Astrocyte of the spinal cord (primary cell): ENCODE results near the gene ACSS3.

Experiments used
- DNase-seq: peaks from one replicate; pipeline ENCODE4 v3.0.0; 2011; ENCODE audit warnings: low read depth, low spot score
- H3K4me3 ChIP-seq: 2 replicates; pipeline ENCODE4 v1.5.1; 2011; ENCODE audit warnings: low read depth, mild to moderate bottlenecking, low read length, moderate library complexity
- CTCF ChIP-seq: IDR thresholded peaks from 2 replicates; pipeline ENCODE4 v1.5.1; 2012; ENCODE audit warnings: low read depth, mild to moderate bottlenecking, low read length, inconsistent platforms
- in situ Hi-C: cut with HindIII; loops from 2 replicates; pipeline ENCODE4 v1.10.0; 2017; ENCODE audit warnings: low sequenced_read_pairs

Gene ACSS3

DNA sequence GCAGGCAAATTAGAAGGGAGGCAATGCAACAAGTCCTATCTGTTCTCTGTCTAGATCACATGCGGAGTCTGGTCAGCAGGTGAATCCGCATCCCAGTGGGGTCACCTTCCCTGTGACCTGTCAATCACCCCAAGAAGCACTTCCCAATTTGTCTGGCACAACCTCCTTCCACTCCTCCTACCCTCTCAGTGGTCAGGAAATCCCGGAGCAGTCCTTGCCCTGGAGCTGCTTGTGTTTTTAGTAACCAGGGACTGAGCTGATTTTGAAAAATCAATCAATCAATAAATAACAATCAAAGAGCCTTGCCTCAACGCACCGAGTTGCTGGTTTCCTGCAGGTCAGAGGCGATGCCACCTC is 572 bp upstream of the ACSS3 start:
- in situ Hi-C loops = no loop called here
- no peak for TF ChIP-seq CTCF
- peak overlapping the region; percentile 51 for H3K4me3 ChIP-seq
- DNase-seq = peak; percentile 43

DNA sequence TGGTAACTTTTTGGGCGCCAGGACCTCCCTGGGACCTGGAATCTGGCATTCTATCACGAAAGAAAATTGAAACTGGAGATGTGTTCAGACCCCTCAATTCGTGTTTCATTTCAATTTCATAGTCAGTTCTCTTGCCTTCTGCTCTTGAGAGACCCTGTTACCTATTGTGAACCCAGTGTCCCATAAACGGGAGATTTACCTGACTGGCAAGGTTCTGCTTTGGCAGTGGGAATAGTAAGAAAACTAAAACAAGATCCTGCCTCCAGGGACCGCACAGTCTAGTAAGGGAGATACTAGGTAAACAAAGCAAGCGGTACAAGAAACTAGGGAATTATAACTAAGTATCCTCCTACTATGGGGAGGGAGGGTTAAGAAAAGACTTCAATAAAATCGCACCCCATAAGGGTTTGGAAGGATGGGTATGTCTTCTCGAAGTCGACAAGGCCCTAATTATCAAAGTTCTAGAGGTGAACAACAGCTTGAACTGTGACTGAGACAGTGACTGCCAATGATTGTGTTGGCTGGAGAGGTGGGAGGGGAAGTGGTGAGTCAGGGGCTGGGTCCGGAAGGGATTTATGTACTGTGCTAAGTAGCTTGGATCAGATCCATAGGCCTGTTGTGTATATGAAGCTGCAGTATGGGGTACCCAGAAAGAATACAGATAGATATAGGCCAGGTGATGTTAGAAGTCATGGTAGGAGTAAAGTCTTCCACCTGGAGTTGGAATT is 754 bp downstream of the ACSS3 start:
- in situ Hi-C loops = no loop called here
- no peak for TF ChIP-seq CTCF
- peak overlapping the region; percentile 51 for H3K4me3 ChIP-seq
- DNase-seq = peak; percentile 66

DNA sequence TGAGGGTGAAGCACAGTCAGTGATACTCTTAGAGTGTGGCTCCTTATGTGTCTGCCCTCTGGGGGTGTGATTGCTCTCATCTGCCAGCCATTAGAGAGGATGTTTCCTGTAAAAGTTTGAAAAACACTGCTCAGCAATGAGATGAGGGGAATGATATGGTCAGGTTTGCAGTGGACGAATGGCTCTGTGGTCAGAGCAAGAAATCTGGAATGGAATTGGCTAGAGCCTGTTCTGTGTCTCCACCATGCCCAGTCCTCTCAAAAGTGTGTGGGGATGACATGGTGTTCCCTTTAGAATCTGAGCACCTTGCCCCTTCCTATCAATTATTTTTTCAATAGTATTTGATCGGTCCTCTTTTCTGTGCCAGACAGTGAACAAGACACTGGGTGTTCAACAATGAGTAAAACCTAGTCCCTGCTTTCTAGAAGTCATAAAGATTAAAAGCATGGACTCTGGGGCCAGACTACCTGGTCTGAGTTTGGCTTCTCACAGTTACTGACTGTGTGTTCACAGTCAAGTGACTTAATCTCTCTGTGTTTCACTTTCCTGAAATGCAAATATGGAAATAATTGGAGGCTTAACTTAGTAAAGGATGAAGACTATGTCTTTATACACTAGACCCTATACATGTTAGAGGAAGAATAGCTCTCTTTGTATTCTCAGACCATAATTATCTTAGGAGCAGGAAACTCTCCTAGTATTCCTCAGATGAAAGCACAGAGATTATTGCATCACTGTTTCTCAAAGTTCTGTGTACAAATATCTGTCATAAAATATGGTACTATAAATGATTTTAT is 1.6 kb downstream of the ACSS3 start:
- DNase-seq = no peak
- in situ Hi-C loops = no loop called here
- TF ChIP-seq CTCF = no peak
- no peak overlapping the region for H3K4me3 ChIP-seq

DNA sequence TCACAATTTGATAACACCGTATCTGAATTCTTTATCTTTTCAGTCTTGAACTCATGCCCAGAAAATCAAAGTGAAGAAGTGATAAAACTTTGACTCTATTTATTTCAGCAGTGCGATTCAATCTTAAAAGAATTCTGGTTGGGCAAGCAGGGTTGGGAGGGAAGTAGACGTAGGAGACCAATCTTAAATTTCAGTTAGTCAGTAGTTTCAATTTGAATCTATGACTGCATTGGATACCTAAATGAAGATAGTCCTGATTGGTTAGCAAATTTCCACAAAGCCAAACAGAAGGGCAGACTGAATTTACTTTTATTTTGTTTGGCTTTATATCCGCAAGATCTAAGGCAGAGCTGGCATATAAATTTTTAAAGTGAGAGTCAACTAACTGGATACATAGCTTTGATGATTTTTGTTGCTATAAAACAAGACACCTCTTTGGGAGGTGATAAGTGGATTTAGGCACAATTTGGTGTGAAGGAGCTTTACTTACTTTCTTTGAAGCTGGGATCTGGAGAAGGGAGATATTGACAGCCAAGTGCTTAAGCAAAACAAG is 2.6 kb downstream of the ACSS3 start:
- in situ Hi-C loops = no loop called here
- no peak for TF ChIP-seq CTCF
- H3K4me3 ChIP-seq = no peak overlapping the region
- DNase-seq = no peak

- no peak for DNase-seq
- H3K4me3 ChIP-seq = no peak overlapping the region
- no peak for TF ChIP-seq CTCF
- in situ Hi-C loops = no loop called here
Measured at GRCh38 chr12:81081726-81082125, 3.8 kb downstream of the ACSS3 start.

GRCh38 chr12:81083018-81083417 is 5.1 kb downstream of the ACSS3 start:
- no peak overlapping the region for H3K4me3 ChIP-seq
- DNase-seq = no peak
- in situ Hi-C loops = no loop called here
- TF ChIP-seq CTCF = no peak
